OCI-LY3 (cell line): Measurements from ENCODE around the gene AFTPH.

Experiments used
- CTCF ChIP-seq: fragments of 200-600, 300-600 bp; sonication (generic); IDR thresholded peaks from 2 replicates; pipeline ENCODE4 v1.5.1; 2014; ENCODE audit warnings: antibody characterized with exemption, low read length, low read depth
- EZH2phosphoT487 ChIP-seq: fragments of 200-600 bp; shearing (Covaris generic); IDR thresholded peaks from 2 replicates; pipeline ENCODE4 v1.6.1; 2018; ENCODE audit warnings: antibody characterized with exemption, mixed run types, low read depth

- TF ChIP-seq CTCF (no peak), EZH2phosphoT487 (no peak)
Observed at GRCh38 chr2:64620661-64621060, 96.5 kb downstream of the AFTPH start.
